HG02642 (cell line): ENCODE data around the gene CD200.
"Not testable (repeated sequence)": the region's sequence is repeated elsewhere in the genome, so short reads cannot be mapped to it uniquely, and the experiment has no call there.

ENCODE experiments used
- ATAC-seq: cut with Tn5 transposase; IDR thresholded peaks from one replicate; pipeline ENCODE4 v1.9.1; 2021; ENCODE audit warnings: mild to moderate bottlenecking; ENCODE audit not compliant: unreplicated experiment, poor library complexity

CD200 gene

DNA sequence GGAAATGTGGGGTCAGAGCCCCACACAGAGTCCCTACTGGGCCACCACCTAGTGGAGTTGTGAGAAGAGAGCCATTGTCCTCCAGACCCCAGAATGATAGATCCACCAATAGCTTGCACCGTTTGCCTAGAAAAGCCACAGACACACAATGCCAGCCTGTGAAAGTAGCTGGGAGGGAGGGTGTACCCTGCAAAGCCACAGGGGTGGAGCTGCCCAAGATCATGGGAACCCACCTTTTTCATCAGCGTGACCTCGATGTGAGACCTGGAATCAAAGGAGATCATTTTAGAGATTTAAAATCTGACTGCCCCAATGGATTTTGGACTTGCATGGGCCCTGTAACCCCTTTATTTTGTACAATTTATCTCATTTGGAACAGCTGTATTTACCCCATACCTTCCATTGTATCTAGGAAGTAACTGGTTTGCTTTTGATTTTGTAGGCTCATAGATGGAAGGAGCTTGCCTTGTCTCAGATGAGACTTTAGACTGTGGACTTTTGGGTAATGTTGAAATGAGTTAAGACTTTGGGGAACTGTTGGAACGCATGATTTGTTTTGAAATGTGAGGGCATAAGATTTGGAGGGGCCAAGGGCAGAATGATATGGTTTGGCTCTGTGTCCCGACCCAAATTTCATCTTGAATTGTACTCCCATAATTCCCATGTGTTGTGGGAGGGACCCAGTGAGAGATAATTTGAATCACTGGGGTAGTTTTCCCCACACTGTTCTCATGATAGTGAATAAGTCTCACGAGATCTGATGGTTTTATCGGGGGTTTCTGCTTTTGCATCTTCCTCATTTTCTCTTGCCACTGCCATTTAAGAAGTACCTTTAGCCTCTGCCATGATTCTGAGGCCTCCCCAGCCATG is 49.0 kb downstream of the CD200 start:
- ATAC-seq, result no peak

GRCh38 chr3:112382543-112383160 is 49.7 kb downstream of the CD200 start:
- no peak for ATAC-seq

GRCh38 chr3:112384769-112385168 is 51.8 kb downstream of the CD200 start:
- ATAC-seq, result no peak

DNA sequence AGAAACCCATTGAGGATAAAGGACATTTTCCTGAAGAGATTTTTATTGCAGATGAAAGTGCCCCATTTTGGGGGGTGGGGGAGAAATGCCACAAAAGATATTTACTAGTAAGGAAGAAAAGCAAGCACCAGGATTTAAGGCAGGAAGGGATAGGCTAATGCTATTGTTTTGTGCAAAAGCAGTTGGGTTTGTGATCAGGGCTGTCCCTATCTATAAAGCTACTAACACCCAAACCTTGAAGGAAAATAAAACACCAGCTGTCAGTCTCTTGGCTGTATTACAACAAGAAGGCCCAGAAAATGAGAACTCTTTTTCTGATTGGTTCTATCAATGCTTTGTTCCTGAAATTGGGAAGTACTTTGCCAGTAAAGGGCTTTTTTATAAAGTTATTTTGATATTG is 56.0 kb downstream of the CD200 start:
- ATAC-seq, result no peak

DNA sequence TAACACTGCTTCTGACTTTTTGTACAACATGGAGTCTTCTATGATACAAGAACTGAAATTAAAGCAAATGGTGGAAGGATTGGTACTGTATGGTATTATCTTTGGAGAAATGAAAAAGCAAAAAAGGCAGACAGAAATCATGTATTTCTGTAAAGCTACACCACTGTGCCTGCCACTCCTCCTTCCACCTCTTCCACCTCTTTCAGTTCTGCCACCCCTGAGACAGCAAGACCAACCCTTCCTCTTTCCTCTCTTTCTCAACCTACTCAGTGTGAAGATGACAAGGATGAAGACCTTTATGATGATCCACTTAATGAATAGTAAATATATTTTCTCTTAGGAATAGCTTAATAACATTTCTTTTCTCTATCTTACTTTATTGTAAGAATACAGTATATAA is 57.0 kb downstream of the CD200 start:
- ATAC-seq, result no peak

- ATAC-seq, result peak; percentile 64
Measured at GRCh38 chr3:112390783-112391641, 58.1 kb downstream of the CD200 start.

- peak; percentile 29 for ATAC-seq
Measured at GRCh38 chr3:112391648-112392047, 58.7 kb downstream of the CD200 start.

GRCh38 chr3:112392393-112393359 is 59.7 kb downstream of the CD200 start:
- ATAC-seq, result no peak

DNA sequence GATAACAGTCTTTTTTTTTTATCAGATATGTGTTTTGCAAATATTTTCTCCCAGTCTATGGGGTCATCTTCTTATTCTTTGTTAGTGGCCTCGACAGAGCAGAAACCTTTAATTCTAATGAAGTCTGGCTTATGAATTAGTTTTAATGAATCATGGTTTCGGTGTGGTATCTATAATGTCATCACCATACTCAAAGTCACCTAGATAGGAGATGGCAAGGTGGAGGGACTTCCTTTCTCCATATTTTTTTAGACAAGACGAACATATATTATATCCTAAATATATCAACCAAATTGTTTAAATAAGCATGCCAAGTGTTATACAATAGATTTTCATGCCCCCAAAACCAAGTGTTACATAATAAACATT is 60.4 kb downstream of the CD200 start:
- ATAC-seq, result no peak

DNA sequence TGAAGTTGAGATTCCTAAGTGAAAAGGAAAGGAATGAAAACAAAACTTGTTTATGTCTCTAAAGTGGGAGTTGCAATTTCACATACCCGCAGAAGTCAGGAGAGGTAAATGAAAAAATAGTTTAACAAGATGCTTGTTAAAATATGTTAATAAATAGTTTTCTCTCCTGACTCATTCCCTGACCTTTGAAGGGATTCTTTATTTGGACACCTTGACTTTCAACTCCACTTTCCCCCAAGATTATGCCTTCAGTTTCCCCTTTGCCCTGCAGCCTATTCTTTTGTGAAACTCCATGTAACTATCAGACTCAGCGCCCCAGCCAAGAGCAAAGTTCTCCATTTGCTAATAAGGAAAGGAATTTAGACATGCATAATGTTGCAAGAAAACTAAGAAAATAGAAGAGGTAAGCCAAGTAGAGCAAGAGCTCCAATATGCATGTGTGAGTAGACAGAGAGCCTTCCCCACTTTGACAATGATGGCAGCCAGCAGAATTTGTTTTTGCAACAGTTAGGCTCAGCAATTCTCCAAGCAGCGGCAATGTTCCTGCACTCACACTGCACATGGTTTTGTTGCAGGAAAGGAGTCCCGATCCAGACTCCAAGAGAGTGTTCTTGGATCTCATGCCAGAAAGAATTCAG is 61.2 kb downstream of the CD200 start:
- ATAC-seq, result no peak

- ATAC-seq, result no peak
Measured at GRCh38 chr3:112395181-112395895, 62.4 kb downstream of the CD200 start.

DNA sequence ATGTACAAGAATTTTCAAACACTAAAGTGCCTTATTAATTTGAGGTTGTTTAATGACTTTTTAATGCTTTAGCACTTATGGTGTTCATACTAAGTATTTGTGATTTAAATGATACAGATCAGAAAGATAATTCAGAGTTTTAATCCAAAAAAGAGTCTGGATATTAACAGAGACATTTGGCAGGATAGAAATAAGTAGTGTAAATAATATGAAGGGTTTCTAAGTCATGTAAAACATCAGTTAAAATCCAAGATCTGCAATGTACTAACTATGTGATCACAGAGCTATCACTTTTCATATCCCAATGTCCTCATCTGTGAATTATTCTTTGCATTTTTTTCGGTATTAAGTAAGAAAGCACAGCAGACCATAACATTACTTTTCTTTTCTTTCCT is 62.9 kb downstream of the CD200 start:
- no peak for ATAC-seq

GRCh38 chr3:112397556-112397955 is 64.6 kb downstream of the CD200 start:
- no peak for ATAC-seq

DNA sequence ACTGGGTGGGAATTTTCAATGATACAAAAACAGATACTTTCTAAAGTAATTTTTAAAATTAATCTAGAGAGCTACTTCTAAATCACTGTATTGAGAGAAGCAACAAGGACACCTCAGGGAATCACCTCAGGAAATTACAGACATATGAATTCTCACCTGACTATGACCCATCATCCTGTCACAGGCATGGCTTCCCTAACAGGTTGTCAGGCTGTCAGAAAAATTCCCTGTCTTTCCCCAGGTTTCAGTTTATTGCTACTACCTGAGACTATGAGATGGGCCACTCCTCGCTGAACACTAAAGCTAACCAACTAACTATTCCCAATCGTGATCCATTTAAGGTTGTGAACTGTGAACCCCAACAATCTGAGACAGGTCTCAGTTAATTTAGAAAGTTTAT is 66.1 kb downstream of the CD200 start:
- ATAC-seq, result no peak

- not testable (repeated sequence) for ATAC-seq
Measured at GRCh38 chr3:112399554-112399953, 66.6 kb downstream of the CD200 start.

DNA sequence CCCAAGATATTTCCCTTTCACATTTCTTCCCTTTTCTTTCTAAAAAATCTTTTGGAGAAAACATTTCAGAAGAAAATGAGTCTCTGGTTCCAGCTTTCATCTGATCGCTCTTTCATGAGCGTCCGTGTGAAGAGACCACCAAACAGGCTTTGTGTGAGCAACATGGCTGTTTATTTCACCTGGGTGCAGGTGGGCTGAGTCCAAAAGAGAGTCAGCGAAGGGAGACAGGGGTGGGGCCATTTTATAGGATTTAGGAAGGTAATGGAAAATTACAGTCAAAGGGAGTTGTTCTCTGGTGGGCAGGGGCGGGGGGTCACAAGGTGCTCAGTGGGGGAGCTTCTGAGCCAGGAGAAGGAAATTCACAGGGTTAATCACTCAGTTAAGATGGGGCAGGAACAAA is 67.4 kb downstream of the CD200 start:
- not testable (repeated sequence) for ATAC-seq

DNA sequence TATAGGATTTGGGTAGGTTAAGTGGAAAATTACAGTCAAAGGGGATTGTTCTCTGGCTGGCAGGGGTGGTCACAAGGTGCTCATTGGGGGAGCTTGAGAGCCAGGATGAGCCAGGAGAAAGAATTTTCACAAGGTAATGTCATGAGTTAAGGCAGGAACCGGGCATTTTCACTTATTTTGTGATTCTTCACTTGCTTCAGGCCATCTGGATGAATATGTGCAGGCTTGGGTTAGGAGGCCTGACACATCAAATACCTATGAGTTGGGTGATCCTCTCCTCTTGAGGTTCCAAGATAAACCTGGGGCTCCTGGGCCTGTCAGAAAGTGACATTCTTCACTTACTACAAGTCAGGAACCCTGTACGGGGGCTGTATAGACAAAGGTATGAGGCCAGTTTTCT is 68.7 kb downstream of the CD200 start:
- ATAC-seq, result no peak

GRCh38 chr3:112403103-112403502 is 70.1 kb downstream of the CD200 start:
- no peak for ATAC-seq
